BJ (cell line): ENCODE data around the gene ZFYVE26. TPM values are rescaled to one million over a fixed set of nuclear protein-coding genes. Genes with fewer than 3 reads are reported as not detected.

Experiments
- CTCF ChIA-PET: fragments of 350-600 bp; formaldehyde crosslinking; extraction: SDS; loops from one replicate; lab custom pipeline; 2021; ENCODE audit warnings: antibody characterized with exemption, inconsistent platforms; lab: Yijun Ruan, JAX
- POLR2A ChIA-PET: fragments of 300-600 bp; sonication (Branson Sonifier 250); formaldehyde crosslinking; extraction: SDS; loops from one replicate; lab custom pipeline; 2021; ENCODE audit warnings: antibody characterized with exemption; lab: Charles Lee
- DNase-seq: peaks from one replicate; pipeline ENCODE4 v3.0.0-alpha.2; 2011; ENCODE audit warnings: low read depth
- H3K27me3 ChIP-seq: 2 replicates; pipeline ENCODE4 v1.6.0; 2011; ENCODE audit warnings: low read length; ENCODE audit not compliant: control insufficient read depth, insufficient read depth
- H3K36me3 ChIP-seq: 2 replicates; pipeline ENCODE4 v1.5.1; 2011; ENCODE audit warnings: low read length; ENCODE audit not compliant: control insufficient read depth, insufficient read depth
- H3K4me3 ChIP-seq: 2 replicates; pipeline ENCODE4 v1.5.1; 2011; ENCODE audit warnings: low read depth, mild to moderate bottlenecking, control low read depth, low read length
- polyA plus RNA-seq: library from polyadenylated mRNA; depleted of rRNA; stranded (reverse); fragments of >200 nt; gene quantifications from 2 replicates; pipeline ENCODE4 v1.2.3, GENCODE V29; 2011
- TF ChIP-seq, protein P1 (sequence below): IDR thresholded peaks from 2 replicates; pipeline ENCODE4 v1.5.1; 2011; ENCODE audit warnings: low read depth, mild to moderate bottlenecking, control low read depth, inconsistent platforms, low read length, moderate library complexity; ENCODE audit not compliant: insufficient read depth

The ZFYVE26 gene
- polyA plus RNA-seq, 1 experiment: 14.2 TPM

DNA sequence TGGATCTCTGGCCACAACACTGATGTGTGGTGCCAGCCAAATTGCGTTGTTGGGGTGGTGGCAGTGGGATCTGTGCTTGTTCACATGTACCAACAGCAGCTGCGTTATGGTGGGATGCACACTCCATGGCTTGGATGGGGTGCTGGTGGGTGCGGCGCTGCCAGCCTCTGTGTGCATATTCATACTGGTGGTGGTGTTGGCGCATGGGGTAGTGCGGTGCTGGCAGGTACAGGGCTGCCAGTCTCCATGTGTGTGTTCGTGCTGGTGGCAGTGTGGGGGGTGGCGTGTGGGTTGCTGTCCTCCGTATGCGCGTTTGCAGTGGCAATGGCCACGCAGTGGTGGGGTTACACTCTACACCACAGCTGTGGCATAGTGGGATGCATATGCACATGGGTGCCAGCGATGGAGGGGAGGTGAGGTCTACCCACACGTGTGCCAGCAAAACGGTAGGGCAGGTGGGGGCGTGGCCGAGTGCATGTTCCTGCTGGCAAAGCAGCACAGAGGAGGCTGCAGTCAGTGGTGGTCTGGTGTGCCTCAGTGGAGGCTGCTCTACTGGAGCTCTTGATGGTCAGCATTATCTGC lies 29.7 kb upstream of the ZFYVE26 start:
- no peak for DNase-seq
- ChIA-PET CTCF (interaction anchor here (1.2 kb wide), 1 partner anchor 998 kb away, joined by 3 read pairs; no protein-coding TSS in a partner anchor), POLR2A (no interaction called here)
- Histone ChIP-seq H3K4me3 (no peak overlapping the region), H3K36me3 (no peaks in the 10 kb centered on the region), H3K27me3 (no peaks in the 10 kb centered on the region)
- TF ChIP-seq, protein P1, sequence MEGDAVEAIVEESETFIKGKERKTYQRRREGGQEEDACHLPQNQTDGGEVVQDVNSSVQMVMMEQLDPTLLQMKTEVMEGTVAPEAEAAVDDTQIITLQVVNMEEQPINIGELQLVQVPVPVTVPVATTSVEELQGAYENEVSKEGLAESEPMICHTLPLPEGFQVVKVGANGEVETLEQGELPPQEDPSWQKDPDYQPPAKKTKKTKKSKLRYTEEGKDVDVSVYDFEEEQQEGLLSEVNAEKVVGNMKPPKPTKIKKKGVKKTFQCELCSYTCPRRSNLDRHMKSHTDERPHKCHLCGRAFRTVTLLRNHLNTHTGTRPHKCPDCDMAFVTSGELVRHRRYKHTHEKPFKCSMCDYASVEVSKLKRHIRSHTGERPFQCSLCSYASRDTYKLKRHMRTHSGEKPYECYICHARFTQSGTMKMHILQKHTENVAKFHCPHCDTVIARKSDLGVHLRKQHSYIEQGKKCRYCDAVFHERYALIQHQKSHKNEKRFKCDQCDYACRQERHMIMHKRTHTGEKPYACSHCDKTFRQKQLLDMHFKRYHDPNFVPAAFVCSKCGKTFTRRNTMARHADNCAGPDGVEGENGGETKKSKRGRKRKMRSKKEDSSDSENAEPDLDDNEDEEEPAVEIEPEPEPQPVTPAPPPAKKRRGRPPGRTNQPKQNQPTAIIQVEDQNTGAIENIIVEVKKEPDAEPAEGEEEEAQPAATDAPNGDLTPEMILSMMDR: no peak

DNA sequence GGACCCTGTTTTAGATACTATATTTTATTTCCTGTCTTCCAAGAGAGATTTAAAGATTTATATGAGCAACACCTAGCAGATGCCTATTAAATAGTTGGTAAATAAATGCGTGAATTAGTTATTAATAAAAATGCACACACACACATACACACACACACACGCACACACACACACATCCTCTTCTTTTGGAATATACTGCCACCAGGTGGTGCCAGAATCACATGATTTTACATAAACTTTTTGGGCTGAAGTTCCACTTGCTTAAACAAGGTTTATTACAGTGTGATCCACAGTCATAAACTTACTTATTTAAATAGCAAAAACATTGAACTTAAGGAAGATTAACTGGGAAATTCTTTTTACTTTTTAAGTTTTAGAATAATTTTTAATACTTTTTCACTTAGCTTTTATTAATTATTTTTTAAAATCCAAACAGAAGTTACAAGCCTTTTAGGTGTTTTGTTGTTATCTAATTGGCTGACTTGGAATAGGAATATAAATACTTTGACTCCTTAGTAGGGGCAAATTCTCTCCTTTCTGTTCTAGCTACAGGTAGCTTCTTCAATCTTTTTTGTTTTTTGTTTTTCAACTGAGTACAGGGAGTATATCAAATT lies 20.7 kb upstream of the ZFYVE26 start:
- DNase-seq: peak; percentile 29
- ChIA-PET CTCF (interaction anchor here (0.6 to 2.8 kb wide), 13 partner anchors 11 to 1036 kb away, joined by 3 to 14 read pairs (median 3); no protein-coding TSS in a partner anchor), POLR2A (no interaction called here)
- Histone ChIP-seq H3K36me3 (no peaks in the 10 kb centered on the region), H3K27me3 (no peaks in the 10 kb centered on the region), H3K4me3 (no peak overlapping the region)
- TF ChIP-seq, protein P1: peak; percentile 55

DNA sequence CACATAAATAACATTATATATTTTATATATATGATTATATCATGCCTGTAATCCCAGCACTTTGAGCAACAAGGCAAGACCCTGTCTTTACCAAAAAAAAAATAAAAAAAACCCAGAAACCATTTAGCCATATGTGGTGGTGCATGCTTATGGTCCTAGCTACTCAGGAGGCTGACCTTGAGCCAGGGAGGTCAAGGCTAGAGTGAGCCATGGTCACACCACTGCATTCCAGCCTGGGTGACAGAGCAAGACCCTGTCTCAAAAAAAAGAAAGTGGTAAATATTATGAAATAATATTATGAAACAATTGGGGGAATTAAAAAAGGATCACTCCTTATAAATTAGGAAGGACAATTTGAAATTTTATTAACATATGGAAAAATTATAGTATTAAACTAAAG lies 19.2 kb upstream of the ZFYVE26 start:
- ChIA-PET POLR2A (no interaction called here), CTCF (interaction anchor here (1.2 kb wide), 1 partner anchor 8 kb away, joined by 3 read pairs; no protein-coding TSS in a partner anchor)
- DNase-seq: no peak
- no peaks in the 10 kb centered on the region for H3K27me3 ChIP-seq
- no peak overlapping the region for H3K4me3 ChIP-seq
- TF ChIP-seq, protein P1: no peak
- H3K36me3 ChIP-seq: no peaks in the 10 kb centered on the region

DNA sequence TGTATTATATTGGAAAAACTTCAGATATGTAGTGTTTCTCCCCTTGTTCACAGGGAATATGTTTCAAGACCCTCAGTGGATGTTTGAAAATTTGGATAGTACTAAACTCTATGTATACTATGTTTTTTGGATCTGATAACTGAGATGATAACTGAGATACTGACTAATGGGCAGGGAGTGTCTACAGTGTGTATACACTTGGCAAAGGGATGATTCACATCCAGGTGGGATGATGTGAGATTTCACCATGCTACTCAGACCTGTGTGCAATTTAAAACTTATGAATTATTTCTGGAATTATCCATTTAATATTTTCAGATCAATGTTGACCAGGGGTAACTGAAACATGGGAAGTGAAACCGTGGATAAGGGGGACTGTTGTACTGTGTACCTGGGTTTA lies 17.0 kb upstream of the ZFYVE26 start:
- DNase-seq: no peak
- Histone ChIP-seq H3K4me3 (no peak overlapping the region), H3K36me3 (no peaks in the 10 kb centered on the region), H3K27me3 (no peaks in the 10 kb centered on the region)
- CTCF ChIA-PET: no interaction called here
- POLR2A ChIA-PET: no interaction called here
- TF ChIP-seq, protein P1: no peak

DNA sequence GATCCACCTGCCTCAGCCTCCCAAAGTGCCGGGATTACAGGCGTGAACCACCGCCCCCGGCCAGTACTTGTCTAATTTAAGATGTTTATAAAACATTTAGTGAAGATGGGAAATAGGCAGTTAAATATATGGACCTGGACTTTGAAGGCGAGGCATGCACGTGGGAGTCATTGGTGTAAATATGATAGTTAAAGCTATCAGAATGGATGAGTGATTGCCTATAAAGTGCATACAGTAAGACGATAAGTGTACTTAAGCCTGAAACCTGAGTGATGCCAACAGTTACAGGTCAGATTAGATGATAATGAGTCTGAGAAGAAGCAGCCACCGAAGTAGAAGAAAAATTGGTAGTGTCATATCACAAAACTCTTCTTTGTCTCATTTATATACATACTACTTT lies 14.7 kb upstream of the ZFYVE26 start:
- no peaks in the 10 kb centered on the region for H3K27me3 ChIP-seq
- CTCF ChIA-PET: no interaction called here
- H3K36me3 ChIP-seq: no peaks in the 10 kb centered on the region
- POLR2A ChIA-PET: no interaction called here
- TF ChIP-seq, protein P1: no peak
- H3K4me3 ChIP-seq: no peak overlapping the region
- DNase-seq: no peak
